HepG2 (cell line): ENCODE measurements around the gene C10orf67. TPM values are rescaled to one million over a fixed set of nuclear protein-coding genes. Genes with fewer than 3 reads are reported as not detected.

Experiments used
- BATF2 ChIP-seq: sonication (generic); formaldehyde crosslinking; IDR thresholded peaks from 2 replicates; pipeline ENCODE4 v1.8.0; 2022; ENCODE audit warnings: mild to moderate bottlenecking, missing genetic modification reagents, moderate library complexity
- CBX2 ChIP-seq, 2 experiments: fragments of 200-600 bp in 1 of 2; sonication (generic); formaldehyde crosslinking in 1 of 2; IDR thresholded peaks; 2 replicates each; pipeline versions ENCODE4 v1.7.0 to v1.8.1; 2018 to 2022; ENCODE audit warnings: low read depth in 2 of 2, low read length in 1 of 2, mild to moderate bottlenecking in 1 of 2, missing genetic modification reagents in 1 of 2
- CHCHD3 ChIP-seq: sonication (generic); formaldehyde crosslinking; IDR thresholded peaks from 2 replicates; pipeline ENCODE4 v1.8.0; 2022; ENCODE audit warnings: mild to moderate bottlenecking, missing genetic modification reagents, moderate library complexity
- GTF2F1 ChIP-seq: fragments of 150-350 bp; IDR thresholded peaks from 2 replicates; pipeline ENCODE4 v1.6.1; 2014; ENCODE audit warnings: low read length
- HNF1A ChIP-seq, 2 experiments: sonication (generic) in 1 of 2; formaldehyde crosslinking in 1 of 2; IDR thresholded peaks; 2 replicates each; pipeline versions ENCODE4 v1.4.0 to v1.6.1; 2016 to 2020; ENCODE audit warnings: borderline replicate concordance in 1 of 2, low read depth in 1 of 2, mild to moderate bottlenecking in 1 of 2, missing genetic modification reagents in 1 of 2
- MIER2 ChIP-seq: IDR thresholded peaks from 2 replicates; pipeline ENCODE4 v1.6.1; 2016; ENCODE audit warnings: missing biosample characterization, missing genetic modification reagents
- RFXANK ChIP-seq: IDR thresholded peaks from 2 replicates; pipeline ENCODE4 v1.6.1; 2016
- U2AF2 ChIP-seq: fragments of 200-400 bp; formaldehyde crosslinking; IDR thresholded peaks from 2 replicates; pipeline ENCODE4 v1.6.1; 2017; ENCODE audit warnings: low read depth, mild to moderate bottlenecking, low read length
- YEATS4 ChIP-seq: sonication (generic); formaldehyde crosslinking; IDR thresholded peaks from 2 replicates; pipeline ENCODE4 v1.4.0; 2020; ENCODE audit warnings: missing genetic modification reagents, borderline replicate concordance
- ZNF12 ChIP-seq: sonication (generic); formaldehyde crosslinking; IDR thresholded peaks from 2 replicates; pipeline ENCODE4 v1.5.0; 2020; ENCODE audit warnings: missing genetic modification reagents
- ZNF496 ChIP-seq: sonication (generic); formaldehyde crosslinking; IDR thresholded peaks from 2 replicates; pipeline ENCODE4 v1.8.1; 2023; ENCODE audit warnings: mild to moderate bottlenecking, moderate library complexity, missing genetic modification reagents; ENCODE audit not compliant: insufficient replicate concordance
- polyA plus RNA-seq, 8 experiments: library from polyadenylated mRNA; depleted of rRNA in 3 of 8; stranded (reverse) in 7 of 8; unstranded in 1 of 8; fragments of >200 nt; fragmentation: Illumina TruSeq in 4 of 8; extraction: Trizol in 4 of 8; gene quantifications; 2 replicates each; pipeline versions ENCODE4 v1.2.1 to v1.2.3, GENCODE V29; 2011 to 2016; ENCODE audit warnings: low read depth in 4 of 8, missing spikeins in 1 of 8, mixed read lengths in 1 of 8; ENCODE audit not compliant: insufficient read depth in 1 of 8
- total RNA-seq, 5 experiments: library from RNA; depleted of rRNA; stranded (reverse); fragments of >200 nt; fragmentation: Illumina TruSeq; extraction: Trizol; gene quantifications; 2 replicates each; pipeline ENCODE4 v1.2.3, GENCODE V29; 2016; ENCODE audit warnings: low read depth in 1 of 5

C10orf67 gene
- total and polyA plus RNA-seq, 2 of the 13 experiments (the other 11 are each of a cell fraction or from before 2014, with no cell fraction given) = not detected

- no peak for TF ChIP-seq MIER2
- TF ChIP-seq U2AF2 = no peak
- TF ChIP-seq YEATS4 (CRISPR knock-in tag) = no peak
- no peak for TF ChIP-seq CHCHD3 (CRISPR knock-in tag)
- no peak for TF ChIP-seq ZNF496 (CRISPR knock-in tag)
- no peak for TF ChIP-seq ZNF12
- no peak for TF ChIP-seq GTF2F1
- no peak for TF ChIP-seq RFXANK (CRISPR knock-in tag)
- no peak for TF ChIP-seq HNF1A (IDR thresholded peaks at IDR 0.05; ENCODE audit: low read depth)
- TF ChIP-seq HNF1A (CRISPR knock-in tag; IDR thresholded peaks at IDR 0.05; ENCODE audit: borderline replicate concordance) = no peak
- TF ChIP-seq BATF2 (CRISPR knock-in tag) = no peak
- TF ChIP-seq CBX2 (IDR thresholded peaks at IDR 0.05; ENCODE audit: low read depth, low read length) = no peak
- no peak for TF ChIP-seq CBX2 (CRISPR knock-in tag; IDR thresholded peaks at IDR 0.05; ENCODE audit: low read depth)
- TF ChIP-seq, all 625 proteins: peak for 0
Measured at GRCh38 chr10:23293973-23294590, 50.5 kb downstream of the C10orf67 start (continued).
